ENCODE data around the gene CDR2. TPM values are rescaled to one million over a fixed set of nuclear protein-coding genes. Genes with fewer than 3 reads are reported as not detected.

Gene CDR2
- total and polyA plus RNA-seq, 9 of the 15 experiments (the other 6 are each of a cell fraction or from before 2014, with no cell fraction given): 4.6 to 30.3 (median 19.9) TPM

- TF ChIP-seq CEBPZ (IDR thresholded peaks at IDR 0.05; ENCODE audit: borderline replicate concordance, low read depth, low read length) (no peak), RBM17 (IDR thresholded peaks at IDR 0.05; ENCODE audit: borderline replicate concordance, low read depth, low read length) (no peak), RBFOX2 (IDR thresholded peaks at IDR 0.05; ENCODE audit: low read depth, low read length) (peak; percentile 77), ZNF134 (CRISPR knock-in tag; conservative IDR thresholded peaks at IDR 0.05) (no peak), FIP1L1 (IDR thresholded peaks at IDR 0.05; ENCODE audit: low read depth, low read length, poor library complexity, severe bottlenecking) (no peak), ZNF121 (CRISPR knock-in tag; conservative IDR thresholded peaks at IDR 0.05) (no peak), RFX1 (IDR thresholded peaks at IDR 0.05) (no peak), ZNF785 (CRISPR knock-in tag; IDR thresholded peaks at IDR 0.05) (no peak), TCF7 (IDR thresholded peaks at IDR 0.05; ENCODE audit: borderline replicate concordance) (no peak; the same call in 1 of the 2 replicates), ZKSCAN3 (CRISPR knock-in tag; IDR thresholded peaks at IDR 0.05) (no peak), NONO (IDR thresholded peaks at IDR 0.05; ENCODE audit: low read depth in 2 of 2, low read length in 1 of 2) (peak in 1 of 2 experiments; percentile 66; a peak in 1 of 4 replicates), EZH2 (IDR thresholded peaks at IDR 0.05; ENCODE audit: borderline replicate concordance, low read depth, low read length) (no peak), KLF13 (tag; IDR thresholded peaks at IDR 0.05; ENCODE audit: borderline replicate concordance, low read depth) (peak; percentile 67; the same call in 1 of the 2 replicates), MYNN (IDR thresholded peaks at IDR 0.05) (peak; percentile 84), MYNN (CRISPR knock-in tag; IDR thresholded peaks at IDR 0.05) (no peak), PRPF4 (IDR thresholded peaks at IDR 0.05; ENCODE audit: insufficient read depth, low read depth, low read length, poor library complexity, severe bottlenecking) (no peak), HMBOX1 (IDR thresholded peaks at IDR 0.05) (peak; percentile 51), HDAC6 (IDR thresholded peaks at IDR 0.05; ENCODE audit: low read depth, low read length) (no peak), SMAD3 (CRISPR knock-in tag; conservative IDR thresholded peaks at IDR 0.05) (peak; percentile 83), CHCHD3 (CRISPR knock-in tag; IDR thresholded peaks at IDR 0.05) (peak; percentile 52; the same call in 1 of the 2 replicates), SMAD2 (IDR thresholded peaks at IDR 0.05; ENCODE audit: low read depth, low read length) (no peak)
Measured at GRCh38 chr16:22297871-22298733, 76.3 kb downstream of the CDR2 start (continued).
